Thymus (tissue), 11 donors: ENCODE measurements around the gene ACSS1. TPM values are rescaled to one million over a fixed set of nuclear protein-coding genes. Genes with fewer than 3 reads are reported as not detected.
A peak's percentile ranks its signal among the peaks of the same experiment; 100 is the strongest.

Experiments
- DNase-seq, 9 donors: peaks; one replicate each; pipeline ENCODE4 v3.0.0-alpha.2; 2013; ENCODE audit warnings: low spot score in 9 of 9, low read depth in 6 of 9, missing footprints in 1 of 9
- H3K27ac ChIP-seq, 2 donors: one replicate each; pipeline ENCODE4 v1.5.1; 2013; ENCODE audit warnings: control low read depth in 1 of 2, low read depth in 1 of 2, low read length in 1 of 2, mild to moderate bottlenecking in 1 of 2, moderate library complexity in 1 of 2
- H3K27me3 ChIP-seq, 2 donors: one replicate each; pipeline ENCODE4 v1.5.1; 2013; ENCODE audit warnings: low read length in 1 of 2; ENCODE audit not compliant: control insufficient read depth in 2 of 2, insufficient read depth in 1 of 2
- H3K36me3 ChIP-seq, 2 donors: one replicate each; pipeline ENCODE4 v1.5.1; 2013; ENCODE audit warnings: low read length in 1 of 2, mild to moderate bottlenecking in 1 of 2, moderate library complexity in 1 of 2; ENCODE audit not compliant: control insufficient read depth in 2 of 2, insufficient read depth in 2 of 2
- H3K4me1 ChIP-seq, 2 donors: one replicate each; pipeline ENCODE4 v1.5.1; 2013; ENCODE audit warnings: low read length in 2 of 2; ENCODE audit not compliant: control insufficient read depth in 2 of 2, insufficient read depth in 2 of 2
- H3K4me3 ChIP-seq, 2 donors: one replicate each; pipeline ENCODE4 v1.5.1; 2013; ENCODE audit warnings: low read length in 2 of 2, control low read depth in 1 of 2, mild to moderate bottlenecking in 1 of 2
- H3K9me3 ChIP-seq, 2 donors: one replicate each; pipeline ENCODE4 v1.5.1; 2013; ENCODE audit warnings: low read length in 1 of 2, mild to moderate bottlenecking in 1 of 2; ENCODE audit not compliant: control insufficient read depth in 2 of 2, insufficient read depth in 1 of 2
- WGBS: extraction: QIAGEN DNeasy Blood & Tissue Kit; methylation state at CpG from one replicate; pipeline ENCODE4 v1.1.7; 2013; 5-methylcytosine and 5-hydroxymethylcytosine counted together
- polyA plus RNA-seq: library from polyadenylated mRNA; stranded (reverse); fragments of 200-250 nt; gene quantifications from one replicate; pipeline ENCODE4 v1.2.3, GENCODE V29; 2013
- total RNA-seq: library from RNA; stranded (reverse); fragments of 120-200 nt; gene quantifications from one replicate; pipeline ENCODE4 v1.2.4, GENCODE V29; 2013
- donor health status: healthy.

Gene ACSS1
- total and polyA plus RNA-seq, 2 donors: 22.2 to 27.8 TPM

- peaks cover 0 to 4% of the 10 kb centered on the region in 2 donors for H3K9me3 ChIP-seq
- no peak within 1 kb of the TSS for H3K27ac ChIP-seq
- peak within 1 kb of the TSS in 1 of 2 donors; percentile 29 for H3K4me3 ChIP-seq
- WGBS: 14% methylated on average over 67 of the region's 67 CpGs
- no peaks in the 10 kb centered on the region for H3K36me3 ChIP-seq
- H3K27me3 ChIP-seq: peaks cover 66 to 96% of the 10 kb centered on the region in 2 donors
- DNase-seq: no peak
- H3K4me1 ChIP-seq: peaks cover 21 to 26% of the 10 kb centered on the region in 2 donors
Observed at GRCh38 chr20:25081730-25082497, 24.0 kb upstream of the ACSS1 start, which contains the start of gene VSX1. Gene VSX1, minus strand, starts transcription at chr20:25082141. Its CDS starts 45 bp downstream, at chr20:25082096.

- H3K27me3 ChIP-seq: peaks cover 71 to 100% of the 10 kb centered on the region in 2 donors
- peaks cover 0 to 4% of the 10 kb centered on the region in 2 donors for H3K9me3 ChIP-seq
- H3K4me1 ChIP-seq: peaks cover 21 to 28% of the 10 kb centered on the region in 2 donors
- peak overlapping the region in 1 of 2 donors; percentile 29 for H3K4me3 ChIP-seq
- H3K27ac ChIP-seq: no peak overlapping the region
- WGBS: 10% methylated on average over 54 of the region's 54 CpGs
- peak in 4 of 9 donors; percentile 55 to 88 (median 66) for DNase-seq
- no peaks in the 10 kb centered on the region for H3K36me3 ChIP-seq
Observed at GRCh38 chr20:25081065-25081729, 23.3 kb upstream of the ACSS1 start.

DNA sequence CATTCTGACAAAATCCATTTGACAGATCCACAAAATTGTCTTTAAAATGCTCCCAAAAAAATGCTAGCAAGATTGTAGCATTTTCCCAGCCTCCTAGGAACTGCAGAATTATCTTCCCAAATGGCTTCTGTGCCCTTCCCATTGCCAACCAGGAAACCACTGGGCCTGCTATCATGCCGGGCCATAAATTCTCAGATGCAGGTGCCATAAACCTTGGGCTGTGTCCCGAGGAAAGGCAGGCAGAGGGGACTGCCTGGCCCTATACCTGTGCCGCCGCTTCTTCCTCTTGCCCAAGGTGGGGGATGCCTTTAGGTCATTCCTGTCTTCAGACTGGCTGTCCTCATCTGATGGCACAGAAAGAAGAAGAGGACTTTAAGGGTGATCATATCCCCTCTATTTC is 21.2 kb upstream of the ACSS1 start:
- H3K36me3 ChIP-seq: no peaks in the 10 kb centered on the region
- WGBS: 75% methylated on average over 4 of the region's 4 CpGs
- H3K27ac ChIP-seq: no peak overlapping the region
- no peak for DNase-seq
- peaks cover 72 to 91% of the 10 kb centered on the region in 2 donors for H3K27me3 ChIP-seq
- peaks cover 11 to 22% of the 10 kb centered on the region in 2 donors for H3K4me1 ChIP-seq
- no peaks in the 10 kb centered on the region for H3K9me3 ChIP-seq
- no peak overlapping the region for H3K4me3 ChIP-seq

DNA sequence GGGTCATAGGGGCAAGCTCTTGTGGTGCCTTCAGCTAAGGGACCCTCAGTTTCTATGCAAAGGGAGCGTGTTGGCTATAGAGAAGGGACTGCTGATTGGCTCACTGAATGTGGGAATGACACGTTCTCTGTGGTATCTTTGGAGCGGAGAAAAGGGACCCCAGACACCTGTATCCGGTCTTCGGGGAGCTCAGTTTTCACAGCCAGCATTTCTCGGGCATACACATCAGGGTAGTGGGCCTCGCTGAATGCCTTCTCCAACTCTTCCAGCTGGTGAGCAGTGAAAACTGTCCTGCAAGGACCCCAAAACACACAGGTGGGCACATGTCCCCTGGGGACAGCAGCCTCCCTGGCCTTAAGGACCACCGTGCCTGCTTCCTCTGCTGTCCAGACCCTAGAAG is 20.7 kb upstream of the ACSS1 start:
- Histone ChIP-seq H3K27ac (no peak overlapping the region), H3K4me1 (peaks cover 6 to 20% of the 10 kb centered on the region in 2 donors), H3K27me3 (peaks cover 68 to 87% of the 10 kb centered on the region in 2 donors), H3K36me3 (no peaks in the 10 kb centered on the region), H3K9me3 (no peaks in the 10 kb centered on the region), H3K4me3 (no peak overlapping the region)
- peak in 1 of 9 donors; percentile 20 for DNase-seq
- WGBS: 87% methylated on average over 8 of the region's 8 CpGs

GRCh38 chr20:25077610-25078169 is 19.8 kb upstream of the ACSS1 start:
- H3K27me3 ChIP-seq: peaks cover 59 to 85% of the 10 kb centered on the region in 2 donors
- H3K9me3 ChIP-seq: no peaks in the 10 kb centered on the region
- H3K4me3 ChIP-seq: no peak overlapping the region
- no peak for DNase-seq
- no peak overlapping the region for H3K27ac ChIP-seq
- peaks cover 0 to 20% of the 10 kb centered on the region in 2 donors for H3K4me1 ChIP-seq
- WGBS: 7% methylated on average over 38 of the region's 38 CpGs
- H3K36me3 ChIP-seq: no peaks in the 10 kb centered on the region

DNA sequence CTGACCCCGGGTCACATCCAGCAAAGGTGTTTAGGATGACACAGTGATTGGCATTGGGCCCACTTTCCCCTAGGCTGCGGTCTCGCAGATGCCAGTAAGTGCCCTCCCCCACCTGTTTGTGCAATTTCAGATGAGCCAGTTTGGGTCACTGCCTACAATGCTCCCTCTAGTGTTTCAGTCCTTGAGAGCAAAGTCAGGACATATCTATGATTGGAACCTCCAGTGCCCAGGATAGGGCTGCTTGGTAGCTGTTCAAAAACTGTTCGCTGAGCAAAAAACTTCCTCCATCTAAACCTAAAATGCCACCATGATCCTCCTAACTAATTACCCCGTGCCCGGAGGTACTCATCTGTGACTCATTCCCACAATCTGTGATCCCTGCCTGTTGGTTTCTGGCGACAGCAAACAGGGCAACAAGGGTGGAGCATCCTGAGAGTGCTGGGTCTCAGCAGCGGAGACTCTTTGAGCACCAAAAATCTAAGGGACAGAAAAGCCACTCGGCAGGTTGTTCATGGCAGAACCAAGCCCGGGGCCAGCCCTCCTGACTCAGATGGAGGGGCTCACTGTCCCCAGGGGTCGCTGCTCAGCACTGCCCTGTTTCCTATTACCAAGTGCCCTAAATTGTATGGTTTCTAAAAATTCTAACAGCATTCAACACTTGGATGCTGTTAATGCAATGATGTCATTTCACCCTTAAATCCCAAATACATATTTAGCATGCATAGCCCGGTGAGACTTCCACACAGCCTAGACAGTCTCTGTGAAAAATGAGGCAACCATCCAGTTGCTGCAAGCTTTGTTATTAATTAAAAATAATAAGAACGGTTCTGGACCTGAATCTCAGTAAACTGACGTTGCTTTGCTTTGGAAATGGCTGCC is 19.0 kb upstream of the ACSS1 start:
- 47% methylated on average over 14 of the region's 14 CpGs for WGBS
- Histone ChIP-seq H3K4me1 (peaks cover 0 to 17% of the 10 kb centered on the region in 2 donors), H3K36me3 (no peaks in the 10 kb centered on the region), H3K9me3 (no peaks in the 10 kb centered on the region), H3K4me3 (no peak overlapping the region), H3K27me3 (peaks cover 56 to 83% of the 10 kb centered on the region in 2 donors), H3K27ac (no peak overlapping the region)
- DNase-seq: peak in 1 of 9 donors; percentile 57

GRCh38 chr20:25076201-25076600 is 18.3 kb upstream of the ACSS1 start:
- H3K4me1 ChIP-seq: peaks cover 0 to 9% of the 10 kb centered on the region in 2 donors

GRCh38 chr20:25073544-25073943 is 15.6 kb upstream of the ACSS1 start:
- no peak for DNase-seq
- WGBS: 84% methylated on average over 9 of the region's 9 CpGs
- peaks cover 27 to 74% of the 10 kb centered on the region in 2 donors for H3K27me3 ChIP-seq

More at GRCh38 chr20:25076201-25076600, 18.3 kb upstream of the ACSS1 start:
- Histone ChIP-seq H3K9me3 (no peaks in the 10 kb centered on the region), H3K27me3 (peaks cover 49 to 83% of the 10 kb centered on the region in 2 donors), H3K4me3 (no peak overlapping the region), H3K27ac (no peak overlapping the region), H3K36me3 (no peaks in the 10 kb centered on the region)
- 94% methylated on average over 2 of the region's 2 CpGs for WGBS
- no peak for DNase-seq

More at GRCh38 chr20:25073544-25073943, 15.6 kb upstream of the ACSS1 start:
- Histone ChIP-seq H3K4me3 (no peak overlapping the region), H3K9me3 (no peaks in the 10 kb centered on the region), H3K27ac (no peak overlapping the region), H3K36me3 (no peaks in the 10 kb centered on the region), H3K4me1 (peaks cover 0 to 6% of the 10 kb centered on the region in 2 donors)
